NCI-H82 (cell line): ENCODE results near the gene FOXS1.
A peak's percentile ranks its signal among the peaks of the same experiment; 100 is the strongest.

ENCODE experiments used
- DNase-seq: peaks from one replicate; lab custom pipeline; 2025; lab: John Stamatoyannopoulos, UW

Gene FOXS1

GRCh38 chr20:31861135-31861384, 15.7 kb upstream of the FOXS1 start:
- DNase-seq, result peak; percentile 93

- peak; percentile 60 for DNase-seq
Observed at GRCh38 chr20:31860390-31861134, 15.2 kb upstream of the FOXS1 start.

- DNase-seq, result no peak
Observed at GRCh38 chr20:31859998-31860380, 14.6 kb upstream of the FOXS1 start.

GRCh38 chr20:31859266-31859997, 14.0 kb upstream of the FOXS1 start:
- no peak for DNase-seq

GRCh38 chr20:31858760-31859083, 13.3 kb upstream of the FOXS1 start:
- no peak for DNase-seq

- no peak for DNase-seq
Observed at GRCh38 chr20:31857861-31858759, 12.7 kb upstream of the FOXS1 start.

- no peak for DNase-seq
Observed at GRCh38 chr20:31856516-31856915, 11.1 kb upstream of the FOXS1 start.

GRCh38 chr20:31853481-31853880, 8.1 kb upstream of the FOXS1 start:
- no peak for DNase-seq

- DNase-seq, result no peak
Observed at GRCh38 chr20:31851240-31851955, 6.0 kb upstream of the FOXS1 start.

GRCh38 chr20:31849306-31849930, 4.0 kb upstream of the FOXS1 start:
- no peak for DNase-seq

GRCh38 chr20:31848088-31848999, 2.9 kb upstream of the FOXS1 start:
- DNase-seq, result no peak

GRCh38 chr20:31846793-31847138, 1.4 kb upstream of the FOXS1 start:
- no peak for DNase-seq

- DNase-seq, result no peak
Observed at GRCh38 chr20:31844737-31845299, 586 bp downstream of the FOXS1 start.

GRCh38 chr20:31843881-31844280, 1.5 kb downstream of the FOXS1 start:
- DNase-seq, result no peak

- no peak for DNase-seq
Observed at GRCh38 chr20:31843288-31843687, 2.1 kb downstream of the FOXS1 start.

GRCh38 chr20:31842471-31843157, 2.8 kb downstream of the FOXS1 start:
- no peak for DNase-seq

- no peak for DNase-seq
Observed at GRCh38 chr20:31841928-31842327, 3.5 kb downstream of the FOXS1 start.

GRCh38 chr20:31840906-31841816, 4.2 kb downstream of the FOXS1 start:
- DNase-seq, result no peak
